Measurements from ENCODE around the gene RPEL1. TPM values are rescaled to one million over a fixed set of nuclear protein-coding genes. Genes with fewer than 3 reads are reported as not detected.
"Not testable (repeated sequence)": the region's sequence is repeated elsewhere in the genome, so short reads cannot be mapped to it uniquely, and the experiment has no call there.

RPEL1 gene
- 0.10 and 0.12 TPM in 2 replicates for total RNA-seq (2014; rRNA removed; shearing (Covaris generic))

- DNase-seq (ENCODE audit: low read depth), result not testable (repeated sequence)
Measured at GRCh38 chr10:103245587-103245986, at the start of gene RPEL1. TSS of gene RPEL1 (plus strand) at chr10:103245887. CDS start at chr10:103245997, 110 bp downstream.

GRCh38 chr10:103196516-103196915 lies 49.2 kb upstream of the RPEL1 start:
- no peak for DNase-seq (ENCODE audit: low read depth)

GRCh38 chr10:103197174-103197573 lies 48.5 kb upstream of the RPEL1 start:
- peak; percentile 83 for DNase-seq (ENCODE audit: low read depth)

- no peak for DNase-seq (ENCODE audit: low read depth)
Measured at GRCh38 chr10:103197903-103198302, 47.8 kb upstream of the RPEL1 start.

DNA sequence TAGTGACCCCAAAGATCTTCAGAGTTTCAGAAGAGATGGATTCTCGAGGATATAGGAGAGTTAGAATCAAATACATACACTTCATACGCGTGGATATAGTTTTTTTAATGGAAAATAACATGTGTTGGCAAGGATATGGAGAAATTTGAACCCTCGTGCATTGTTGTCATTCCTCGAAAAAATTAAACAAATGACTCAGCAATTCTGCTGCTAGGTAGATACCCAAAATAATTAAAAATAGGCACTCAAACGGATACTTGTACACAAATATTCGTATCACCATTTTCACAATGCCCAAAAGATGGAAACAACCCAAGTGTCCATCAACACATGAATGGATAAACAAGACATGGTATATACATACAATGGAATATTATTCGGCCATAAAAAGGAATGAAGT lies 47.0 kb upstream of the RPEL1 start:
- no peak for DNase-seq (ENCODE audit: low read depth)

- no peak for DNase-seq (ENCODE audit: low read depth)
Measured at GRCh38 chr10:103199488-103199887, 46.2 kb upstream of the RPEL1 start.

DNA sequence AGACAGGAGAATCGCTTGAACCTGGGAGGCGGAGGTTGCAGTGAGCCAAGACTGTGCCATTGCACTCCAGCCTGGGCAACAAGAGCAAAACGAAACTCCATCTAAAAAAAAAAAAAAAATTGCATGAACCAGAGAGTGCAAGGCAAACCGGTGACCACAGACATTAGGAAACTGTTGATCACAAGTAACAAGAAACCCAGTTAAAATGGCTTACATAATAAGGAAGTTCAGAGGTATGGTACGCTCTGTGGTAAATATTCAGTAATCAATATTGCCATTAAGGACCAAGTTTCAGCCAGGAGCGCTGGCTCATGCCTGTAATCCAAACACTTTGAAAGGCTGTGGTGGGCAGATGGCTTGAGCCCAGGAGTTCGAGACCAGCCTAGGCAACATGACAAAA lies 43.4 kb upstream of the RPEL1 start:
- no peak for DNase-seq (ENCODE audit: low read depth)

GRCh38 chr10:103203466-103203865 lies 42.2 kb upstream of the RPEL1 start:
- DNase-seq (ENCODE audit: low read depth), result no peak

- DNase-seq (ENCODE audit: low read depth), result no peak
Measured at GRCh38 chr10:103204353-103205255, 41.1 kb upstream of the RPEL1 start.

GRCh38 chr10:103205401-103205800 lies 40.3 kb upstream of the RPEL1 start:
- not testable (repeated sequence) for DNase-seq (ENCODE audit: low read depth)

DNA sequence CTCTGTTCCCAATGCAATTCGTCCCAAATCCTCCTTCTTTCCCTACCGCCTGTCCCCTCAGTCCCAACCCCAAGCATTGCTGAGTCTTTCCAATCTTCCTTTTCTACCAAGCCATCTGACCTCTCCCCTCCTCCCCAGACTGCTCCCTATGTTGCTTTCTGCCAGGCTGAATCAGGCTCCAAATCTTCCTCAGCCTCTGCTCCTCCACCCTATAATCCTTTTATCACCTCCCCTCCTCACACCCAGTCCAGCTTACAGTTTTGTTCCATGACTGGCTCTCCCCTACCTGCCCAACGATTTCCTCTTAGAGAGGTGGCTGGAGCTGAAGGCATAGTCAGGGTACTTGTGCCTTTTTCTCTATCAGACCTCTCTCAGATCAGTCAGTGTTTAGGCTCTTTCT lies 39.0 kb upstream of the RPEL1 start:
- not testable (repeated sequence) for DNase-seq (ENCODE audit: low read depth)

GRCh38 chr10:103207141-103207540 lies 38.5 kb upstream of the RPEL1 start:
- DNase-seq (ENCODE audit: low read depth), result no peak

GRCh38 chr10:103207643-103208042 lies 38.0 kb upstream of the RPEL1 start:
- DNase-seq (ENCODE audit: low read depth), result not testable (repeated sequence)

GRCh38 chr10:103210262-103210661 lies 35.4 kb upstream of the RPEL1 start:
- not testable (repeated sequence) for DNase-seq (ENCODE audit: low read depth)

- no peak for DNase-seq (ENCODE audit: low read depth)
Measured at GRCh38 chr10:103215601-103216000, 30.1 kb upstream of the RPEL1 start.

DNA sequence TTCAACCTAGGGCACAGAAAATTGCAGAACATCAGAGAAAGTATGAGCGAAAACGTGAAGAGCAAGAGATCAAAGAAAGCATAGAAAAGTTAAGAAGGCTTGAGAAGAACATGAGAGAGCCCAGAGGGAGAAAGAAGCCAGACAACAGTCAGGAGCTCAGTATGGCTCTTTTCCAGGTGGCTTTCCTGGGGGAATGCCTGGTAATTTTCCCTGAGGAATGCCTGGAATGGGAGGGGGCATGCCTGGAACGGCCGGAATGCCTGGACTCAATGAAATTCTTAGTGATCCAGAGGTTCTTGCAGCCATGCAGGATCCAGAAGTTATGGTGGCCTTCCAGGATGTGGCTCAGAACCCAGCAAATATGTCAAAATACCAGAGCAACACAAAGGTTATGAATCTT lies 29.3 kb upstream of the RPEL1 start:
- DNase-seq (ENCODE audit: low read depth), result not testable (repeated sequence)

DNA sequence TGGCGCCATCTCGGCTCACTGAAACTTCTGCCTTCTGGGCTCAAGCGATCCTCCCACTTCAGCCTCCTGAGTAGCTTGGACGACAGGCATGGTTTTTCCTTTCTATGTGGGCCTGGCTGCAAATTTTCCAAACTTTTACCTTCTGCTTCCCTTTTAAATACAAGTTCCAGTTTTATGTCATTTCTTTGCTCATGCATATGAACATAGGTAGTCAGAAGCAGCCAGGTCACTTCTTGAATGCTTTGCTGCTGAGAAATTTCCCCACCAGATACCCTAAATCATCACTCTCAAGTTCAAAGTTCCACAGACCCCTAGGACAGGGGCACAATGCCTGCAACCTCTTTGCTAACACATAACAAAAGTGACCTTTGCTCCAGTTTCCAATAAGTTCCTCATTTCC lies 21.6 kb upstream of the RPEL1 start:
- DNase-seq (ENCODE audit: low read depth), result no peak

DNA sequence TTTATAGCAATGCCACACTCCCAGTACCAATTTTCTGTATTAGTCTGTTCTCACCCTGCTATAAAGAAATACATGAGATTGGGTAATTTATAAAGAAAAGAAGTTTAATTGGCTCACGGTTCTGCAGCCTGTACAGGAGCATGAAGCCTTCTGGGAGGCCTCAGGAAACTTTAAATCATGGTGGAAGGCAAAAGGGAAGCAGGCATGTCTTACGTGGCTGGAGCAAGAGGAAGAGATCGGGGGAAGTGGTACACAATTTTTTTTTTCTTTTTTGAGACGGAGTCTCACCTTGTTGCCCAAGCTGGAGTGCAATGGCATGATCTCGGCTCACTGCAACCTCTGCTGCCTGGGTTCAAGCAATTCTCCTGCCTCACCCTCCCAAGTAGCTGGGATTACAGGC lies 21.0 kb upstream of the RPEL1 start:
- not testable (repeated sequence) for DNase-seq (ENCODE audit: low read depth)

DNA sequence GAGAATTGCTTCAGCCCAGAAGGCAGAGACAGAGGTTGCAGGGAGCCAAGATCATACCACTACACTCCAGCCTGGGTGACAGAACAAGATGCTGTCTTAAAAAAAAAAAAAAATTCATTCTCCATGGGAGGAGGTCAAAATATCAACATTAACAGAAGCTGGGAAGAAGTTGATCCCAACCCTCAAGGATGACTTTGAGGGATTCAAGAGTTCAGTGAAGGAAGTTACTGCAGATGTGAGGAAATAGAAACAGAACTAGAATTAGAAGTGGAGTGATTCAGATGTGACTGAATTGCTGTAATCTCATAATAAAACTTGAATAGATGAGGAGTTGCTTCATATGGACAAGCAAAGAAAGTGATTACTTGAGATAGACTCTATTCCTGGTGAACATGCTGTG lies 19.7 kb upstream of the RPEL1 start:
- DNase-seq (ENCODE audit: low read depth), result no peak

DNA sequence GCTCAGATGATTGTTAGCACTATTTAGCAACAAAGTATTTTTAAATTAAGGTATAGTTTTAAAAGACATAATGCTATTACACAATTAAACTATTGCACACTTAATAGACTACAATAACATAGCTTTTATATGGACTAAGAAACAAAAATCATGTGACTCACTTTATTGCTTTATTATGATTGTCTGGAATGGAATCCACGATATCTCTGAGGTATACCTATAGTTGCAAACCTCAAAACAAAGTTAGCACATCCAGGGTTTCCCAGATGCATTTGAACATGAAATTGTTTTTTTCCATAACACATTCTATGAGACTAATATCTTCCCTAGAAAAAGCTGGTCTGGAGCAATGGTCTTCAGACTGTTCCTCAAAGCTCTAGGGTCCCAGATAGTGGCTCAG lies 18.3 kb upstream of the RPEL1 start:
- DNase-seq (ENCODE audit: low read depth), result no peak

DNA sequence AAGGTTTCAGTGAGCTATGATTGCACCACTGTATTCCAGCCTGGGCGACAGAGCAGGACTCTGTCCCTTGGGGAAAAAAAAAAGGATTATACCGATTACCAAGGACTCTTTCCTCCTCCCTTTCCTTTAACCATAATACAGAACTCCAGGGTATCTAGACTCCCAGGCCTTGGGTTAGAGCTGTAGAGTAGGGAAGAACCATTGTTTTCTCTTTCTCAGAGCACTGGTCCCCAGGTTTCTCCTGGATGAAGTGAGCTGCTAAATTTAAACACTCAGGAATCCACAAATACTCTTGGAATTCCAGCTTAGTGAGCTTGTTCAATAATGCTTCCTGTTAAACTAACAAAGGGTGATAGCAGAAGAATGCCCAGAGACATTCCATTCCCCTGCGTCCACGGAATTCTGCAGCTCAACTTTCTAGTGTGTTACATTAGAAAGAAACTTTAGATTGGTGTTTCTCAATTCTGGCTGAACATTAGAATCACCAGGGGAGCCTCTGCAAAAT lies 14.6 kb upstream of the RPEL1 start:
- DNase-seq (ENCODE audit: low read depth), result peak; percentile 88

GRCh38 chr10:103232131-103232673 lies 13.5 kb upstream of the RPEL1 start:
- DNase-seq (ENCODE audit: low read depth), result peak; percentile 67
